HG03025 (cell line): Measurements from ENCODE around the gene DUSP22.

Experiments
- ATAC-seq: cut with Tn5 transposase; IDR thresholded peaks from one replicate; pipeline ENCODE4 v1.9.1; 2021; ENCODE audit warnings: mild to moderate bottlenecking, moderate library complexity; ENCODE audit not compliant: unreplicated experiment, low FRiP score

DUSP22 gene

DNA sequence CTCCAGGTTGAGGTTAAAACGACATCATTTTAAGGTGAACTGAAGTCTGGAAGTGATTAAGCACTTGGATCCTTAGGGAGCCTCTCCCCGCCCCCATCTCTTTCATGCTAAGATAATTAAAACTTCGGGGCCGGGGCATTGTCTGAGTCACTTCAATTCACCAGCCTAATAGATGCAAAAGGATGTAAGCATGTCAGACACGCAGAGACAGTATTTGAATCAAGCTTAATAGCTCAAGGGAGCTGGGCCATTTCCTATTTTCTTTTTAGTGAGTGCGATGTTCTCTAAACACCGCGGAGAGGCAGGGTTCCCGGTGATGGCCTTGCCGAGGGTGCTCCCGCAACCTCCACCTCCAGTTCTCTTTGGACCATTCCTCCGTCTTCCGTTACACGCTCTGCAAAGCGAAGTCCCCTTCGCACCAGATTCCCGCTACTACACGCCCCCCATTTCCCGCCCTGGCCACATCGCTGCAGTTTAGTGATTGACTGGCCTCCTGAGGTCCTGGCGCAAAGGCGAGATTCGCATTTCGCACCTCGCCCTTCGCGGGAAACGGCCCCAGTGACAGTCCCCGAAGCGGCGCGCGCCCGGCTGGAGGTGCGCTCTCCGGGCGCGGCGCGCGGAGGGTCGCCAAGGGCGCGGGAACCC, 98.7 kb downstream of the DUSP22 start:
- peak; percentile 4 for ATAC-seq

DNA sequence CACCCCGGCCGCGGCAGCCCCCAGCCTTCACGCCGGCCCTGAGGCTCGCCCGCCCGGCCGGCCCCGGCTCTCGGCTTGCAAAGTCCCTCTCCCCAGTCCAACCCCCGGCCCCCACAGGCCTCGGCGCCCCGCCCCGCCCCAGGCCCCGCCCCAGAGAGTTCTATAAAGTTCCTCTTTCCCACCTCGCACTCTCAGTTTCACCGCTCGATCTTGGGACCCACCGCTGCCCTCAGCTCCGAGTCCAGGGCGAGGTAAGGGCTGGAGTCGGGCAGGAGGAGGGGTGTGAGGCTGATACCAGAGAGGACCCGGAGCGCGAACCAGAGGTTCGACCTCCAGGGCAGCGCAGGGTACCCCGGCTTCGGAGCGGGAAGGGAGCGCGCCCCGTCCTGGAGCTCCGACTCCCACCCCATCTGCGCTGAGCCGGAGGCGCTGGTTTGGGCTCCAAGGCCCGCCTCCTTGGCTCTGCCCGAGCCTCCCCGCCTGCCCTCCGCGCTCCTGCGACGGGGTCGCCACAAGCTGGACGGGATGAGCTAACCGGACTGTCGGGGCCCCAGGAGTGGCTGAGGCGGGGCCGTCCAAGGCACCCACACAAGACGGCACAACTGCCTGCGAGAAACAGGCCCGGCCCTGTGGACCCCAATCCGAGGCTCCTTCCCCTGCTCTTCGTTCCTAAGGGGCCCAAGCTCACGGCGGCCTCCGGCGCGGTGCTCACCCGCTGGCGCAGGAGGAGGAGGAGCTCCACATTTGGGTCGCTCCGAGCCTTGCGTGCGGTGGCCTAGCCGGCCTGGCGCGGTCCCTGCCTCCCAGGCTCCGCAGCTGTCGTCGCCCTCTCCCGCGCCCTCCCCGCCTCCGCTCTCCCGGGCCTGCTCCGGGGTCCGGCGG, 99.5 kb downstream of the DUSP22 start, which contains the start of gene IRF4:
IRF4 (plus strand) TSS at position 194 of the 882 bp plus-strand sequence. CDS start 1,401 bp downstream, outside the sequence.
- ATAC-seq: peak; percentile 42

DNA sequence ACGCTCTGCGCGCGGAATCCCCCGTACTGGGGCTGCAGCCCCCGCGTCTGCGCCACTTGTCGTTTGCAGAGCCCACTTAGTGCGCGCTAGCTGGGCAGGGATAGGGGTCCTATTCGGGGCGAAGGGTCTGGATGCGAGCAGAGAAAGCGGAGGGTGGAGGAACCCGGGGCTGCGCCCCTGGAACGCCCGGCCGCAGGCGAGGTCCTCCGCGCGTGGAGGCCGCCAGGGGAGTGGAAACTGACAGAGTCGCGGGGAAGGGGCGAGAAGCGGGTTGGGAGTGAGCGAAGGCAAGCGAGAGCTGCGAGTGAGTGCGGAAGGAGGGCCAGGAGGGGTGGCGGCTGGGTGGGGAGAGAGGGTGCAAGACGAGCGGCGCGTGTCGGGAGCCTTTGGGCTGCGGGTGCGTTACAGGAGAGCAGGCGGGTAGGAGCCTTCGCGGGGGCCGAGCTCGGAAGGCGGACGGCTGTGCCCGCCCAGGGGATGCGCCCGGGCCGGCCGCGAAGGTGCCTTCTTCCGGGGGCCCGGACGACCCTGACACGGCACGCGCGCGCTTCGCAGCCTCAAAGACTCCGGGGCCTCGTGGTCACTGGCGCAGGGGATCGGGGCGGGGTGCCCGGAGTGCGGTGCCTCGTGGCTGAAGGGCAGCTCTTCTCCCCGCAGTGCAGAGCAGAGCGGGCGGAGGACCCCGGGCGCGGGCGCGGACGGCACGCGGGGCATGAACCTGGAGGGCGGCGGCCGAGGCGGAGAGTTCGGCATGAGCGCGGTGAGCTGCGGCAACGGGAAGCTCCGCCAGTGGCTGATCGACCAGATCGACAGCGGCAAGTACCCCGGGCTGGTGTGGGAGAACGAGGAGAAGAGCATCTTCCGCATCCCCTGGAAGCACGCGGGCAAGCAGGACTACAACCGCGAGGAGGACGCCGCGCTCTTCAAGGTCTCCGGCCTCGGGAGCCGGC, 100.4 kb downstream of the DUSP22 start:
- peak; percentile 0 for ATAC-seq

DNA sequence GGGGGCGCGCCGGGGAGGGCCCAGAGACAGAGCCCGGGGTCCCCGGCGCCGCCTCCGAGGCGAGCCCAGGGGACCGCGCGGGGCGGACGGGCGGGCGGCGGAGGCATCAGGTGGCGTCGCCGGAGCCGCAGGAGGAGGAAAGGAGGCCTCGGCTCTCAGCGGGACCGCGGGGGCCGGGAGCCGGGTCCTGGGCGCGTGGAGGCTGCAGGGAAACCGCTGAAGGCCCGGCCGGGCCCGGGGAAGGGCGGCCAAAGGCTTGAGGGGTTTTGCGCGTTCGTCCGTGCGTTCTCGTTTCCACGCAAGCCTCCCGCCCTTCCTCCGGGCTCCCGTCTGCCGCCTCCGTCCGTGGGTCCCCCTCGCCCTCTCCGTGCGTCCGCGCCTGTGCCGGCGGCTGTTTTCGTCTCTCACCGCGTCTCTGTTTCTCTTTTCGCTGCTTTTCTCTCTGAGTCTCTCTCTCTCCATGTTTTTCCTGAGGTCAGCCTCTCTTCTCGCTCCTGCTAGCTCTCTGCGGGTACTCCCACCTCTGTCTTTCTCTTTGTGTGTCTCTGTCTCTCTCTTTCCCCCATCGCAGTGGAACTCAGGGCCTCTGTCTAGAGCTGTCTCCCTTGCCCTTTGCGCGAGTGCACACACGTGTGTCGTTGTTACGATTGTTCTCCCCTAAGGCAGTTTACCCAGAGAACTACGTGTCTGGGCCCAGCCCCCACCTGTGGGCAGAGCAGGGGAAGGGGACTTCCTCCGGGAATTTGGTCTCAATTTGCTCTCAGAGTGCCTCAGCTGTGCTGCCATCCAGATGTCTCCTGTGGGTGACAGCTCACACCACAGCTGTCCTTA, 101.3 kb downstream of the DUSP22 start:
- ATAC-seq: no peak

DNA sequence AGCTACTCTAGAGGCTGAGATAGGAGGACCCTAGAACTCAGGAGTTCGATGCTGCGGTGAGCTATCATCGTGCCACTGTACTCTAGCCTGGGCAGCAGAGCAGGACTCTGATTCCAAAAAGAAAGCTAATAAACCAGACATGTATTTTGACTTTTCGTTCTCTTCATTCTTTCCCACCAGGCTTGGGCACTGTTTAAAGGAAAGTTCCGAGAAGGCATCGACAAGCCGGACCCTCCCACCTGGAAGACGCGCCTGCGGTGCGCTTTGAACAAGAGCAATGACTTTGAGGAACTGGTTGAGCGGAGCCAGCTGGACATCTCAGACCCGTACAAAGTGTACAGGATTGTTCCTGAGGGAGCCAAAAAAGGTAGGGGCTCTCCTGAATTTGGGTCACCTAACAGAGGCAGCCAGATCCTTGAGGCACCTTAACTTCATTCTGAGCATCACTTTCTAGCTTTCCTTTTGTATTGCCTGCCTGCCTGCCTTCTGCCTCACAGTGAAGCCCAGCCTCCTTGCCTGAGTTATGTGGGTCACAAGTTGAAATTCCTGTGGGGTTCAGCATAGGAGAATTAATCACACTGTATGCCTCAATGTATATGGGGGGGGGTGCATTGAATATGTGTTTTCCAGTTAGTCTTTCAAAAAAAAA, 102.5 kb downstream of the DUSP22 start:
- no peak for ATAC-seq

DNA sequence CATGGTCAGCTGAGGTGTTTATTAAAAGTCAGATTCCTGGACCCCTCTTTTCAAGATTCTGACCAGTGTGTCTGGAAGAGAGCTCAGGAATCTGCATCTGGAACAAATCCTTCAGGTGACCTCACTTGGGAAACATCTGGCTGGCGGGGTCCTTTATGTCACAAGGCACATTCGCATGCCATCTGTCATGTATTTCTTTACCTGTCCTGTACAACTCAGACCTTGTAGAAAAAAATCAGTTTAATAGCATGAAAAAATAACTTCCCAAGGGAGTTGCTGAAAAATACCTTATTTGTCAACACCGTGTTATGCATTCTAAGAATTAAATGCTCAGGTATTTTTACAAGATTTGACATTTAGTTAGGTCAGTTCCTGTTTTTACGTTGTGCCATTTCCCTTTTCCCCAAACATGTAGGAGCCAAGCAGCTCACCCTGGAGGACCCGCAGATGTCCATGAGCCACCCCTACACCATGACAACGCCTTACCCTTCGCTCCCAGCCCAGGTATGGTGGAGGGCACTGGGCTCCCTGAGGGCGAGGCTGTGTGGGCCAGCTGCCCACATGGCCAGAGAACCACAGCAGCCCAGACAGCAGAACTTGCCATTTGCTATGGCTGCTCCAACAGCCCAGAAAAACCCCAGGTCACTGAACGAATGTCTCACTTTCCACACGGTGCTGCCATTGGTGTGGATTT, 103.3 kb downstream of the DUSP22 start:
- no peak for ATAC-seq

DNA sequence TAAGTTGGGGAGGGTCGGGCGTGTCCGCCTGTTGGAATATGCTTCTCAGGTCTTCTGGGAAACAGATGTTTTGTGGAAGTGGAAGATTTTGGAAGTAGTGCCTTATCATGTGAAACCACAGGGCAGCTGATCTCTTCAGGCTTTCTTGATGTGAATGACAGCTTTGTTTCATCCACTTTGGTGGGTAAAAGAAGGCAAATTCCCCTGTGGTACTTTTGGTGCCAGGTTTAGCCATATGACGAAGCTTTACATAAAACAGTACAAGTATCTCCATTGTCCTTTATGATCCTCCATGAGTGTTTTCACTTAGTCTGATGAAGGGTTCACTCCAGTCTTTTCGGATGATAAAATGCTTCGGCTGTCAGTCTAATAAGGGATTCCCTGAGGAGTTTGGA, 103.8 kb downstream of the DUSP22 start:
- ATAC-seq: no peak

DNA sequence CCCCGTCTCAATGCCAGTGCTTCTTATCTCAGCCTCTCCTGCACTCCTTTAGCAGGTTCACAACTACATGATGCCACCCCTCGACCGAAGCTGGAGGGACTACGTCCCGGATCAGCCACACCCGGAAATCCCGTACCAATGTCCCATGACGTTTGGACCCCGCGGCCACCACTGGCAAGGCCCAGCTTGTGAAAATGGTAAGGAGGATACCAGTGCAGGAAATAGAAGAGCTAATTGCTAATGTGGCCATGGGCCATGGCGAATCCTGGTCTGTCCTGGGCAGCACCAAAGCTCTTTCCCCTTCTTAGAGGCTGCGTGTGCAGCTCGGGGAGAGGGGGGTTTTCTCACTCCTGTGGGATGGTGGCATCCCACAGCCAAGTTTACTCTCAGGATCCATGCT, 104.8 kb downstream of the DUSP22 start:
- no peak for ATAC-seq

DNA sequence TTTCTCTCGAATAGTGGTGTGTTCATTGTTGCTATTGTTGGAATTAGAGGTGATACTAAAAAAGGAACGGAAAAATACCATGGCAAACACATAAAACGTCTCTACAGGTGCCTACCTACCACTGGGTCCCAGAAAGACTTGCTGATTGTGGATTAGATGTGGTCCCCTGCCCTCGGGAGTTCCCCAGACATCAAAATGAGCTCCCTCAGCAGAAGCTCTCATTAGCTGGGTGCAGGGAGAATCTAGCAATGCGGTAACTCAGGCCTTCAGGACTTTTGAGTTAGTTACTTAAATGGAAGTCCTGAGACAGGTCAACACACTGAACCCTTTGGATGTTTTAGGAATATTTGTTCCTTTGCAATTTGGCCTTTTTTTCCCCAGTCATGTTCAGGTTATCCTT, 105.3 kb downstream of the DUSP22 start:
- no peak for ATAC-seq

DNA sequence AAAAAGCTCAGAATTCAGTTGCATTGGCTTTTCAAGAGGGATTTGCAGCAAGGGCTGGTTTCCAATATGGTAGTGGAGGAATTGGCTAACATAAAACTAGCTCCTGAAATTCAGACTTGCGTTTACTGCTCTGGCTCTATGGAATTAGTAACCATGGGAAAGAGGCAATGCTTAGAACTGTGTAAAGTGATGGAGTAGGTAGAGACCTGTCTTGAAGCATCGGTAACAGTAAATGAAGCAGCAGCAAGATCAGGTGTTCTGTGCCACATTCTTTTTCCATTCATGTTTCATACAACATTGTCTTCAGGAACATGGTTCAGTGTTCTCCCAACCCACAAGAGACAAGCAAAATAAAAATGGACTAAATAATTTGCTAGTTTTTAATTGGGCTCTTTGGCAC, 105.8 kb downstream of the DUSP22 start:
- no peak for ATAC-seq

DNA sequence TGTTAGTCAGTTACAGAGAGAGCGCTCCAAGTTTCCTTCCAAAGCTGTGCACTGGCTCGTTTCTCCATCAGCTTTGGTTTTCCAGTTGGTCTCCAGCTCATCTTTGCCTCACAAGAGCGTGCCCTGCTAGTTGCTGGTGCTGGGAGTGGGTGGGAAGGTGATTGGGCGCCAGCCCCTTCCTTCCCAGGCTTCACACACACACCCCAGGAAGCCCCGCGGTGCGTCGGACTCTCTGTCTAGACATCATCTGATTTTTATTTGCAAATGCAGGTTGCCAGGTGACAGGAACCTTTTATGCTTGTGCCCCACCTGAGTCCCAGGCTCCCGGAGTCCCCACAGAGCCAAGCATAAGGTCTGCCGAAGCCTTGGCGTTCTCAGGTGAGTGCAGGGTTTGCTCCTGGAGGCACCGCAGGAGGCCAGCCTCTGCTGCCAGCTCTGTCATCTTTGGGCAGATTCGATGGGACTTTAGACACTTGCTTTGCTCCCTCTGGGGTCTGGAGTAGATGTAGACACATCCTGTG, 106.3 kb downstream of the DUSP22 start:
- no peak for ATAC-seq

DNA sequence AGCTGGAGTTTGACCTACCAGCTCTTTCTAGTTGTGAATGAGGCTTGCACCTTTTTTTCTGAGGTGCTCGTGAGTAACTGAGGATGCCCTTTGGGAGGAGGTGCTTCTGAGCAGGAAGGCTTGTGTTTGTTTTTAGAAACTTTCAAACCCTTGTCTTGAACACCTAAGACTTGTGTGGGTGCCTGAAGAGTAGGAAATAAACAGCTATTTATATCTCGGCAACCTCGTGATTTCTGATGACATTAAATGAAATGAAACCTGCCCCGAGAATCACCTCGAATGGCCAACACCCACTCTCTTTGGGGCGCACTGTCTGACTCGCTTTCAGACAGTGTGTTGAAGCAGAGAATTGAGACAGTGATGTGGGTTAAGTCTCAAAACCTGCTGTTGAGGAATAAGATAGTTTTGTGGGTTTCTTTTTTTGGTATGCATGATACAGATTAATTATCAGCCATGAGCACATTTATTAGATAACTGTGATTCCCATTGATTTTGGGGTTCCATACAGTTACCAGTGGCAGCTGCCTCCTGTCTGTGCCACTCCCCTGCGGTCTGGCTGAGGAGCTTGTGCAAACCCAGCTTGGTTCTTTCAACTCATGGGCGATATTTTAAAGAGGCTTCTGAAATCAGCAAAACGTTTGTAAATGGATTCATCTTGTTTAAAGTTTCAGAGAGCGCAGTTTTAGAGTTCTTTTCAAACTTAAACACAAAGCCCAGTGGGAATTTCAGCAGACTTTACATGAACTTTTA, 107.7 kb downstream of the DUSP22 start:
- ATAC-seq: no peak

DNA sequence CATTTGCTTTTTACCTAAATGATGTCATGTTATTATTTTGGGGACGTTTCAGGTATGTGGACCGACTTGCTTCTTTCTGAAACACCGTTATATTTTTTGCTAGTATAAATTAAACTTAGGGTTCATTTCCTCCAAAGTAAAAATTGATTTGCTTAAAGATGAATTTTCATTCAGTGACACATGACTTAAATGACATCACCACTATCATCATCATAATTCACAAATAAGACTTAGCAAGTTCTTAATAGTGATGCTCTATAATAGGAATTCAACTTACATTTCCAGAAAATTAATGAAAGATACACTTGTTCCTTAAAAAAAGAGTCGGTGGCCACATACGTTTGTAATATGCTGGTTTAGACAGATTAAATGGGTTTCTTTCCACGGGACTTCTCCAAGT, 108.5 kb downstream of the DUSP22 start:
- no peak for ATAC-seq
